Thymus (tissue), 11 donors: ENCODE measurements around the gene ASF1B. TPM values are rescaled to one million over a fixed set of nuclear protein-coding genes. Genes with fewer than 3 reads are reported as not detected.

Experiments used
- DNase-seq, 9 donors: peaks; one replicate each; pipeline ENCODE4 v3.0.0-alpha.2; 2013; ENCODE audit warnings: low spot score in 9 of 9, low read depth in 6 of 9, missing footprints in 1 of 9
- H3K27ac ChIP-seq, 2 donors: one replicate each; pipeline ENCODE4 v1.5.1; 2013; ENCODE audit warnings: control low read depth in 1 of 2, low read depth in 1 of 2, low read length in 1 of 2, mild to moderate bottlenecking in 1 of 2, moderate library complexity in 1 of 2
- H3K27me3 ChIP-seq, 2 donors: one replicate each; pipeline ENCODE4 v1.5.1; 2013; ENCODE audit warnings: low read length in 1 of 2; ENCODE audit not compliant: control insufficient read depth in 2 of 2, insufficient read depth in 1 of 2
- H3K36me3 ChIP-seq, 2 donors: one replicate each; pipeline ENCODE4 v1.5.1; 2013; ENCODE audit warnings: low read length in 1 of 2, mild to moderate bottlenecking in 1 of 2, moderate library complexity in 1 of 2; ENCODE audit not compliant: control insufficient read depth in 2 of 2, insufficient read depth in 2 of 2
- H3K4me1 ChIP-seq, 2 donors: one replicate each; pipeline ENCODE4 v1.5.1; 2013; ENCODE audit warnings: low read length in 2 of 2; ENCODE audit not compliant: control insufficient read depth in 2 of 2, insufficient read depth in 2 of 2
- H3K4me3 ChIP-seq, 2 donors: one replicate each; pipeline ENCODE4 v1.5.1; 2013; ENCODE audit warnings: low read length in 2 of 2, control low read depth in 1 of 2, mild to moderate bottlenecking in 1 of 2
- H3K9me3 ChIP-seq, 2 donors: one replicate each; pipeline ENCODE4 v1.5.1; 2013; ENCODE audit warnings: low read length in 1 of 2, mild to moderate bottlenecking in 1 of 2; ENCODE audit not compliant: control insufficient read depth in 2 of 2, insufficient read depth in 1 of 2
- whole genome bisulfite sequencing: extraction: QIAGEN DNeasy Blood & Tissue Kit; methylation state at CpG from one replicate; pipeline ENCODE4 v1.1.7; 2013; 5-methylcytosine and 5-hydroxymethylcytosine counted together
- polyA plus RNA-seq: library from polyadenylated mRNA; stranded (reverse); fragments of 200-250 nt; gene quantifications from one replicate; pipeline ENCODE4 v1.2.3, GENCODE V29; 2013
- total RNA-seq: library from RNA; stranded (reverse); fragments of 120-200 nt; gene quantifications from one replicate; pipeline ENCODE4 v1.2.4, GENCODE V29; 2013
- donor health status: healthy.

The ASF1B gene
- total and polyA plus RNA-seq, 2 donors: 2.9 to 36.1 TPM

DNA sequence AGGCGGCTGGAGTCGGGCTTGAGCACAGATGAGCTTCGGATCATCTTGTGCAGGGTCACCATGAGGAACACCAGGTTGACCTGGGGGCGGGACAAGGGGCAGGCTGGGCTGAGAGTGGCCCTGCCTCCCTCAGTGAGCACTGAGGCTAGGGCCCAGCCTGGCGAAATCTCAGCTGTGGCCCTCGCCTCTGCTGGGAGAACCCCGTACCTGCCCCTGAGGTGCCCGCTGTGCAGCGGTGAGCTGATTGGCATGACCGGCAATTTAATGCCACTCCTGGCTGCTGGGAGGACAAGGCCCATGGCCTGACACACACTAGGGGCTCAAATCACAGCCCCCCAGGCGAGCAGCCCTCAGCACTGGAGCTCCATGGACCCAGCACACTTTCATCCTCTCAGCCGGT is 19.7 kb upstream of the ASF1B start:
- H3K36me3 ChIP-seq: peaks cover 74 to 76% of the 10 kb centered on the region in 2 donors
- 97% methylated on average over 12 of the region's 12 CpGs for WGBS

DNA sequence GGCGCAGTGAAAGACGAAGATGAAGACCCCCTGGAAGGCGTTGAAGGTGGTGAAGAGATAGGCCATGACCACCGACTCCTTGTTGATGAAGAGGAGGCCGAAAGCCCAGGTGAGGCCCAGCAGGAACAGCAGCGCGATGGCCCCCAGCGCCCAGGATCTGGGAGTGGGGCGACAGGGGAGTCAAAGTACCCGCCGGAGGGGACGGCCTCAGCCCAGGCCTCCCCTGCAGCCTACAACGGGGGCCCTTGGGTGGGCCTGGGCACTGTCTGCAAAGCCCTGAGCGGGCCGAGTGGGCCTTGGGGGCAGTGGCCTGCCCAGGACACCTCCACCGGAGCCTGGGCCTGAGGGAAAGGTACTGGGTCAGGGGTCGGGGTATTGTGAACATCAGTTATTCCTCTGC is 19.0 kb upstream of the ASF1B start:
- no peak for DNase-seq
- Histone ChIP-seq H3K4me1 (peaks cover under 1 to 4% of the 10 kb centered on the region in 2 donors), H3K4me3 (no peak overlapping the region), H3K27me3 (no peaks in the 10 kb centered on the region), H3K27ac (no peak overlapping the region), H3K36me3 (peaks cover 76% of the 10 kb centered on the region in 2 donors), H3K9me3 (no peaks in the 10 kb centered on the region)
- WGBS: 99% methylated on average over 17 of the region's 17 CpGs

More for the DNA sequence above, 19.7 kb upstream of the ASF1B start:
- no peak for DNase-seq
- no peaks in the 10 kb centered on the region for H3K27me3 ChIP-seq
- no peaks in the 10 kb centered on the region for H3K9me3 ChIP-seq
- H3K27ac ChIP-seq: no peak overlapping the region
- H3K4me3 ChIP-seq: no peak overlapping the region
- H3K4me1 ChIP-seq: no peaks in the 10 kb centered on the region

DNA sequence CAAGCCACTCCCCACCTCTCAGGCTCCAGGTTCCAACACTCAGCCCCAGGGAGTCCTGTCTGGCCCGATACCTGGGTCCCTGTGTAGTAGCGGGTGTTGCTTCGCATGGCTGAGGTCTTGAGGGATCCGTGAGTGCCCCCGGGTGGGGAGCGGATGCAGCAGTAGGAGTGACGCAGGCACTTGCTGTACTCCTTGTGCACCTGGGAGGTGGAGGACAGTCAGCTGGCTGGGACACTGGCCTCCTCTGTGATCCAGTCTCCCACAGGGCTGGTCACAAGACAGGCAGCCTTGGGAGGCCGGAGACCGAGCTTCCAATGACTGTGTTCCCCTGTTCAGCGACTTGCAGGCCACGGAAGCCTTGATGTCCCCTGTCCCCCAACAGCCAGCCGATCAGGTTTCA is 16.3 kb upstream of the ASF1B start:
- DNase-seq: no peak
- WGBS: 96% methylated on average over 12 of the region's 12 CpGs
- Histone ChIP-seq H3K9me3 (no peaks in the 10 kb centered on the region), H3K36me3 (peaks cover 52 to 54% of the 10 kb centered on the region in 2 donors), H3K4me1 (peaks cover 21 to 29% of the 10 kb centered on the region in 2 donors), H3K27ac (no peak overlapping the region), H3K4me3 (no peak overlapping the region), H3K27me3 (no peaks in the 10 kb centered on the region)

DNA sequence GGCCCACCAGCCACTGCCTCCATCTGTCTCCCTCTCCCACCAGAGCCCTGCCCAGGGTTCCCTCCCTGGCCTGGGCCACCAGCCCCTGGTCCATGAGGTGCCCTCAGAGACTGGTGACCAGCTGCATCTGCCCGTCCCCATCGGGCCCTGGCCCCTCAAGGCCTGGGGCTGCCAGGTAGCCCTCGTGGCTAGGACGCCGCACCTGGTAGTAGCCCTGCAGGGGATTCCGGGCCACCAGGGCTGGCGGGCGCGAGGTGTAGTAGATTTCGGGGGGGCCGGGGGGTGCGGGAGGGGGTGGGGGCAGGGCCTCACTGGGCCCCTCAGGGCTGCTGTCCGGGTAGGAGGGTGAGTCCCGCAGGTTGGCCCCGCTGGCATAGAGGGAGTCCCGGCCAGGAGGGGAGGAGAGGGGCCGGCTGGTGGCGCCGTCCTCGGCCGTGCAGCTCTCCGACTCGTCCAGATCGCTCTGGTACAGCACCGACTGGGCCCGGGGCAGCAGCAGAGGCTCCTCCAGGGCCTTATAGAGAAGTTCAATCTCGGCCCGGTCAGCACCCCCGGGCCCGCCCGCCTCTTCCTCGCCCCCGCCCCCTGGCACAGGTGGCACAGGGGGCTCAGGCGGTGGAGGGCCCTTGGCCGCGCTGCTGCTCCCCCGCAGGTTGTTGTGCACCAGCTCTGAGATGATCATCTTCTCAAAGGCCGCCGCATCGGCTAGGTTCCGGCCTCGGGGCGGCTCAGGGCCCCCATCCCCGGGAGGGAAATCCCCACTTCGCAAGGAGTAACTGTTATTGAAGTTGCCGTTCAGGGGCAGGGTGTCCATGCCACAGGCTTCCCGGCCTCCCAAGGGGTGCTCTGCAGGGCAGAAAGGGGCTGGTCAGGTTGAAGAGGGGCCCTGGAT is 14.6 kb upstream of the ASF1B start:
- Histone ChIP-seq H3K36me3 (peaks cover 35 to 39% of the 10 kb centered on the region in 2 donors), H3K9me3 (no peaks in the 10 kb centered on the region), H3K4me3 (no peak overlapping the region), H3K4me1 (peaks cover 21 to 29% of the 10 kb centered on the region in 2 donors), H3K27ac (peak overlapping the region in 1 of 2 donors; percentile 94), H3K27me3 (no peaks in the 10 kb centered on the region)
- WGBS: 96% methylated on average over 47 of the region's 47 CpGs
- no peak for DNase-seq

DNA sequence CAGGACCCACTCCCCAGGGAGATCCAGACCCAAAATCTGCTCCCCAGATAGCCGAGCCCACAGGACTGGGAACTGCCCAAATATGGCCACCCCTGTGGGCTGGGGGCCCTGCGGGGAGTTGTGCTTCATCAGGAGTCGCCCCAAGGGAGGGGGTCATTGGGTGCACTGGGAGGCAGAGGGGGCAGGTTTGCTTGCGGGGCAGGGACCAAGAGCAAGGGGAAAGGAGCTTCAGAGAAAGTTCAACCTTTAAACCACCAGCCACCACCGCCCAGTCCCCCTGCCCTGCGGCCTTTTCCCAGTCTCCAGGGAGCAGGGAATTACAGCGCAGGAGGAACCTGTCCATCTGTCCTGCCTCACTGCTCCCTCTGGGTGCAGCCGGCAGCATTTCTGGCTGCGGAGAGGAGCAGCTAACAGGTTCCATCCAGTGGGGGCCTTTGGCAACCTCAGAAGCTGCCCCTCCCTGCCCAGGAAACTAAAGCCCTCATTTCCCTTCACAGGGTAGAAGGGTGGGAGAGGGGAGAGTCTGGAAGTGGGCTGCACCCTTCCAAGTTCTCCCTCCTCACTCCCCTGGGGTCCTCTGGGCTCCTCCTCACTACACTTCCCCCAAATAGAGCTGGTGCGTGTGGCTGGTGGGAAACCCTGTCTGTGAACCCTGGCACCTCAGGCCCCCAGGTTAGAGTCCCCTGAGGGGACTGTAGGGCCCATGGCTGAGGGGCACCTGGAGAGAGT is 13.8 kb upstream of the ASF1B start:
- WGBS: 82% methylated on average over 10 of the region's 10 CpGs
- peaks cover 21 to 29% of the 10 kb centered on the region in 2 donors for H3K4me1 ChIP-seq
- H3K9me3 ChIP-seq: no peaks in the 10 kb centered on the region
- DNase-seq: no peak
- peak overlapping the region; percentile 16 to 45 for H3K4me3 ChIP-seq
- H3K27ac ChIP-seq: peak overlapping the region; percentile 94 to 96
- H3K27me3 ChIP-seq: no peaks in the 10 kb centered on the region
- peaks cover 27 to 30% of the 10 kb centered on the region in 2 donors for H3K36me3 ChIP-seq

DNA sequence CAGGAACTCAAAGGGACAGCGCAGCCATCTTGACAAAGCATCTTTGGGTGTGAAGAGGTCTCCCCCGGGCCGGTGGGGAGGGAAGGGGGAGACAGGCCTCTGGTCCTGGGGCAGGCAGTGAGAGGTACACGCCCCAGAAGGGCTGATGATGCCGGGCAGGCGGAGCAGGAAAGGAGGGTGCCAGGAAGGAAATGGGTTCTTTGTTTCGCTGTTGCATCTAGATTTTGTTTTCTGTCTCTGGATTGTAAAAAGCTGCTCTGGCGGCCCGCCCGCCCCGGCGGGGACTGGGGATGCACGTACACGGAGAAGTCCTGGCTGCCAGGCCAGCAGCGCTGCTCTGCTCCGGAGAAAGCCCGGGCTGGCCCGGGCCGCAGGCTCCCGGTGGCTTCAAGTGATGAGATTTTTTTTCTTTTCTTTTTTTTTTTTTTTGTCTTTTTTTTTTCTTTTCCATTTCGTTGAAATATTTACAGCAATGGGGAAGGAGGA is 13.2 kb upstream of the ASF1B start:
- 4% methylated on average over 21 of the region's 21 CpGs for WGBS
- Histone ChIP-seq H3K4me3 (peak overlapping the region; percentile 16 to 45), H3K27me3 (no peaks in the 10 kb centered on the region), H3K9me3 (no peaks in the 10 kb centered on the region), H3K36me3 (peaks cover 23 to 26% of the 10 kb centered on the region in 2 donors), H3K4me1 (peaks cover 21 to 29% of the 10 kb centered on the region in 2 donors), H3K27ac (peak overlapping the region; percentile 94 to 96)
- DNase-seq: peak in 7 of 9 donors; percentile 16 to 74 (median 34)

DNA sequence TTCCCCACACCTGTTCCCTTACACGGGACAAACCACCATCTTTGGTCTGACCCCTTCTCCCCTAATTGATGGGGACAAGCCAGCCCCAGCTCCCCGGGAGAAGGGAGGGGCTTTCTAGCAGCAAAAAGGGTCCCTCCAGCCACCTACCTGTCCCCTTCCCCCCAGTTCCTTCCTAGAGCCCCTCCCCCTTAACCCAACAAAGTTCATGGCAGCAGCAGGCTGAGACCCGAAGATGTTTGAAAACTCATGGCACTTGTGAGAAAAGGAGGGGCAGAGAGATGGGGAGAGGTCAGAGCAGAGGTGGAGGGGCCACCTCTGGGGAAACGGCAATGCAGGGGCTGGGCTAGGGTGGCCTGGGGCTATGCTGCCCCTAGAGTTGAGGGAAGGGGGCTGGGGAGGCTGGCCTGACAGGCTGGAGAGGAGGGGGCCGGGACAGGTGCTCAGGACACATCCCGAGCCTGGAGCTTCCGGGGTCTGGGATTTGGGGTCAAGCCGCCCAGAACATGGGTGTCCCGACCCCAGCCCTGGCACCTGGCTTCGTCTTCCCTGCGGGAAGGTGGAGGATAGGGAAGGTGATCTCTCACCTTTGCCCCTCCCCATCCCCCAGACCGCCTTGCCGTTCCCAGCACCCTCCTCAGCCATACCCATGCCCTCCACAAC is 12.5 kb upstream of the ASF1B start:
- peak overlapping the region; percentile 94 to 96 for H3K27ac ChIP-seq

DNA sequence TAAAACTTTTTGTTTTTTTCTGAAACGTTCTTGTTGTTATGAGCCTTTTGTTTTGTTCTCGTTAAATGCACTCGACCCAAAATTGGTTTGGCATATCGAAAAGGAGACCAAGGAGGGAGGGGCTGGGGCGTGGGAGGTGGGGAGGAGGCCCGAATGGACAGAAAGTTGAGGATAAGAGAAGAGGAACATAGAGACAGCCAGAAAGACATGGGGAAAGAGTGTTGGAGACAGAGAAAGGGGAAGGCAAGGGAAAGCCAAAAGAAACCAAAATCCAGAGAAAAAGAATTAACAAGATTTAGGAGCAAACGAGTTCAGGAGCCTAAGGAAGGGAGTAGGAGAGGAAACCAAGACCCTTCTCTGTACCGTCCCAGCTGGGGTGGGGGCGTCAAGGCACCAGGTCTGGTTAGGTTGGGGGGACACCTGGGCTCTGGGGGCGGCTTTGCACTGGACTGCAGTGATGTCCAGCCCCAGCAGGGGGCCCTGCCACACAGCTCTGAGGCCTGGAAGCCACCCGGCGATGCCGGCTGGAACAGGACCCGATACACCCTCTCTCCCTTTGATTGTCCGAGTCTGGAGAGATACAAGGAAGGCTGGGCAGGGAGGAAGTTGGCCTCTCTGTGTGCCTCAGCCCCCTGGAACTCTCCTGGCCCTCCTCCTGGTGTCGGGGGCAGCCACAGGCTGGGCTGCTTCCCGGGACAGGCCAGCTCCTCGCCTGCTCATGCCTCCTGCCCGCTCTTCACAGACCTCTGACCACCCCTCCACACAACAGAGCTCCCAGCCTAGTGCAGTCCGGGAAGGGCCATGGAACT is 11.6 kb upstream of the ASF1B start:
- Histone ChIP-seq H3K27ac (no peak overlapping the region), H3K4me1 (peaks cover 21 to 29% of the 10 kb centered on the region in 2 donors), H3K27me3 (no peaks in the 10 kb centered on the region), H3K9me3 (no peaks in the 10 kb centered on the region), H3K36me3 (peaks cover 19 to 20% of the 10 kb centered on the region in 2 donors), H3K4me3 (no peak overlapping the region)
- peak in 1 of 9 donors; percentile 34 for DNase-seq
- 65% methylated on average over 20 of the region's 20 CpGs for WGBS

More for the DNA sequence above, 12.5 kb upstream of the ASF1B start:
- peak overlapping the region; percentile 16 to 45 for H3K4me3 ChIP-seq
- 82% methylated on average over 13 of the region's 13 CpGs for WGBS
- peaks cover 20 to 21% of the 10 kb centered on the region in 2 donors for H3K36me3 ChIP-seq
- DNase-seq: no peak
- H3K9me3 ChIP-seq: no peaks in the 10 kb centered on the region
- no peaks in the 10 kb centered on the region for H3K27me3 ChIP-seq
- H3K4me1 ChIP-seq: peaks cover 21 to 29% of the 10 kb centered on the region in 2 donors
